Erythroblast (primary cell): ENCODE results near the gene FAM20C.

Source experiments
- GATA1 ChIP-seq: IDR thresholded peaks from 2 replicates; pipeline ENCODE4 v1.6.1; 2011; ENCODE audit warnings: low read depth, mild to moderate bottlenecking, control low read depth, low read length, moderate library complexity
- POLR2A ChIP-seq: IDR thresholded peaks from 2 replicates; pipeline ENCODE4 v1.6.1; 2011; ENCODE audit warnings: mild to moderate bottlenecking, low read length

GRCh38 chr7:258476-259190, 66.3 kb downstream of the FAM20C start:
- TF ChIP-seq POLR2A (no peak), GATA1 (no peak)
